OCI-M1 (cell line): ENCODE data around the gene PGPEP1.
A peak's percentile ranks its signal among the peaks of the same experiment; 100 is the strongest.

ENCODE experiments used
- DNase-seq: peaks from one replicate; lab custom pipeline; 2025; lab: John Stamatoyannopoulos, UW

The PGPEP1 gene

DNA sequence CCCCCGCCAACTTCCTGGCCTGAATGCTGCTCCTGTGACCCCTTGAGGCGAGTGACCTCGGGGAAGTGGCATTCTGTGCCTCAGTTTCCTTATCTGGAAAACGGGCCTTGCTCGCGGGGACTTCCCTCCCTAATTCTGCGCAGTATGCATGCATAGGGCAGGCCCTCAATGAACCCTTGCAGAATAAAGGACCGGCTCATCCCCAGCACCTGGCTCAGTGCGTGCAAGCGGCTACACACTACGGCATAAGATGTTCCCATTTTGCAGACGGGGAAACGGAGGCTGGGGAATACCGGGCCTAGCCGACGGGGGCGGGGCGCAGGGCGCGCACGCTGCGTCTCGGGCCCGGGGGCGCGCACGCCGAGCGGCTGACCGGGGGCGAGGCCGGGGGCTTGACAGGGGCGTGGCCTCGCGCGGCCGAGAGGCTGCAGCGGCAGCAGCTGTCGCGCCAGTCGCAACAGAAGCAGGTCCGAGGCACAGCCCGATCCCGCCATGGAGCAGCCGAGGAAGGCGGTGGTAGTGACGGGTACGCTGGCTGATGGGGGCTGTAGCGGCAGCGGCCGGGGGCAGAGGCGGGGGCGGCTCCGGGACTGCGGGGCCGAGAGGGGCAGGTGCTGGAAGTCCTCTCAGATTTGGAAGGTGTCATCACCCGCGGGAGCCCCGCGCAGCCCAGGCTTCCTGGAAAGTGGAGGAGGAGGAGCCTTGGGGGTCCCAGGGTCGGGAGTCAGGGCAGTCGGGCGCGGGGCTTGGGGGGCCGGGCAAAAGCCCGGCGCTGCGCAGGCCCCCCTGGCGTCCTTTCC lies at the start of gene PGPEP1:
Gene PGPEP1, plus strand, starts transcription at position 409 of the 800 bp plus-strand sequence. Its CDS starts 84 bp downstream, at position 493.
- peak; percentile 70 for DNase-seq

DNA sequence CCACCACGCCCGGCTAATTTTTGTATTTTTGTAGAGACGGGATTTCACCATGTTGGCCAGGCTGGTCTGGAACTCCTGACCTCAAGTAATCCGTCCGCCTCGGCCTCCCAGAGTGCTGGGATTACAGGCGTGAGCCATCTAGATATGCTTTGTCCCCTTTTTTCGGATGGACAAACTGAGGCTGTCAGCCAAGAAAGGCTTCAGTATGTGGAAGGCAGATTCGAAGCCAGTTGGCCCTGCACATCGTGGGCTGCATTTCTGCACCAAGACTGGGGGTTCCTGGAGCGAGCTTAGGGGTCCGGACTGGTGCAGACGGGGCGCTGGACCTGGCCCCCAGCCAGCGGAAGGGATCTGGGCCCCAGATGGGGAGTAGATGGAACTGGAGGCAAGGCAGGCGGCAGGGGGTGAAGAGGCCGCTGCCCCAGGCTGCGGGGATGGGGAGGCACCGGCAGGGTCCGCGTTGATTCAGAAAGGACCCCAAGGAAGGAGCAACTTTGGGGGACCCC lies 49.3 kb upstream of the PGPEP1 start:
- DNase-seq: peak; percentile 74

GRCh38 chr19:18291590-18292461 lies 48.6 kb upstream of the PGPEP1 start:
- peak; percentile 96 for DNase-seq

- DNase-seq: peak; percentile 80
Observed at GRCh38 chr19:18292462-18292809, 48.0 kb upstream of the PGPEP1 start.

DNA sequence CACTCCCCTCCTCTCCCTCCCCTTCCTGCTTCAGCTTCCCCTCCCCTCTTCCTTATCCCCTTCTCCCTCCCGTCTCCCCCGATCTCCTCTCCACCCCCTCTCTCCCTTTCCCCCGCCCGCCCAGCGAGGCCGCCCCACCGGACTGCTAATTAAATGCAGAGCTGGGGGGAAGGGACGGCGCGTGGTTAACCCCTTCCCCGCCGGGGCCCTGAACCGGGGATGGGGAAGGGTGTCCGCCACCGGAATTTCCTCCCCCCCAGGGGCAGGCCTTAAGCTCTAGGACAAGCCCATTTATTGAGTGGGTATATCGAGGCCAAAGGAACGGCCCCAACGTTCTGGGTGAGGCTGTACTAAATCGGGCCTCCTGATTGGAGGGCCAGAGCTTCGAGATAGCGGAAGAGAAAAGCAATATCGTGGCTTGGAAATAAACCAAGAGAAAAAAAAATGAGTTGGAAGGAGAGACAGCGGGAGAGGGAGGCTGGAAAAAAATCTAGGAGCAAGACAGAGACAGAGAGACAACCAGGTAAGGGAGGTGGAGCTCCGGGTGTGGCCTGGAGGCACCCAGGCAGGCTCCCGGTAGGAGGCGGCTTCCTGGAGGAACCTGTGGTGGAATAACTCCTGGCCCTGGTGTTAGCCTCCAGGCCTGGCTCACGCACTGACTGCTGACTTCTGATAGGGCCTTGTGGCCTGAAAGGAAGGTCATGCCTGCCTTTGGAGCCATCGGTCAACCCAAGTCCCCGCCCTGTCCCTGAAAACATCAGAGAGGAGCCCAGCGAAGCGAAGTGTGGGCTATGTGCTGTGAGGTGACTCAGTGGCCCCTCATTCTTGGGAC lies 47.4 kb upstream of the PGPEP1 start:
- DNase-seq: peak; percentile 95

DNA sequence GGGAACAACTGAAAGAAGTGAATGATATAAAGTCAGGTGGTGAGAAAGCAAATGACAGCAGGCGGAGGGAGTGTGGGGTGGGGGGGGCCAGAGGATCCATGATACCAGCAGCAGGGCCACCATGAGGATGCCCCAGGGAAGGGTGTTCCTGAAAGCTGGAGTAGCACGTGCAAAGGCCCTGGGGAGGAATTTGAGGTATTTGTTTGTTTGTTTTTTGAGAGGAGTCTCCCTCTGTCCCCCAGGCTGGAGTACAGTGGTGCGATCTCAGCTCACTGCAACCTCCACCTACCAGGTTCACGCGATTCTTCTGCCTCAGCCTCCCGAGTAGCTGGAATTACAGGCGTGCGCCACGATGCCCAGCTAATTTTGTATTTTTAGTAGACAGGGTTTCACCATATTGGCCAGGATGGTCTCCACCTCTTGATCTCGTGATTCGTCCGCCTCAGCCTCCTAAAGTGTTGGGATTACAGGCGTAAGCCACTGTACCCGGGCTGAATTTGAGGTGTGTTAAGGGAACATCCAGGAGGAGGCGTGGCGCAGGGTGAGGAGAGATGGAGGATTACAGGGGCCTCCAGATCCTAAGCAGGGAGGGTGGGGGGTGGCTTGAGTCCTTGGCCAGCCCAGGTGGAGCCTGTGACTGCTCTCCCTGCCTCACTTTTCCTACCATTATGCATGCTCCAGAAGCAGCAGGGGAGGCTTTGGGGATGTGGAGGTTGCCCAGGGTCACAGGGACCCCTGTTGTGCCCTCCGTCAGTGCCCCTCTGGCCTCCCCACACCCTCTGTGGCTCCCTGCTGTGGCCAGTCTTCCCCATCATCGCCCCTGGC lies 46.5 kb upstream of the PGPEP1 start:
- DNase-seq: no peak

GRCh38 chr19:18294467-18294864 lies 45.9 kb upstream of the PGPEP1 start:
- no peak for DNase-seq

DNA sequence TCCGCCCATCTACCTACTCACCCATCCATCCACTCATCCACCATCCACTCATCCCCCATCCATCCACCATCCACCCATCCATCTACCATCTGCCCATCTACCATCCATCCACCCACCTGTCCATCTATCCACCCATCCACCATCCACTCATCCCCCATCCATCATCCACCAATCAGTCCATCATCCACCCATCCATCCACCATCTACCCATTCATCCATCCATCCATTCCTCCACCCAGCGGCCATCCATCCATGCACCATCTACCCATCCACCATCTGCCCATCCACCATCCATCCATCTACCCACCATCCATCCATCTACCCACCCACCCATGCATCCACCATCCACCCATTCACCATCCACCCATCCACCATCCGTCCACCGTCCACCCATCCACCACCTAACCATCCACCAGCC lies 45.4 kb upstream of the PGPEP1 start:
- DNase-seq: no peak

- no peak for DNase-seq
Observed at GRCh38 chr19:18297308-18297707, 43.1 kb upstream of the PGPEP1 start.

DNA sequence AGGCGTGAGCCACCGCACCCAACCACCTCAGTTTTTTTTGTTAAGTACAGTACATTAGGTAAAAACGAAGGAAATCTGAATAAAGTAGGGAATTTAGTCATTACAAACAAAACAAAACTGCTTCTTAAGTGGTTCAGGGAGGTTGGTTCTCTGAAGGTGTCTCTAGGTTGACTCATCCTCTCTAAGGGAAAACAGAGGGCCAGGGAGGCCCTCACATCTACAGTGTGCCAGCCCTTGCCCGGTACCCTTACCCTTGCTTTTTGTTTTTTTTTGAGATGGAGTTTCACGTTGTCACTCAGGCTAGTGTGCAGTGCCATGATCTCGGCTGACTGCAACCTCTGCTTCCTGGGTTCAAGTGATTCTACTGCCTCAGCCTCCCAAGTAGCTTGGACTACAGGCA lies 41.8 kb upstream of the PGPEP1 start:
- no peak for DNase-seq

- DNase-seq: no peak
Observed at GRCh38 chr19:18299654-18300053, 40.7 kb upstream of the PGPEP1 start.

GRCh38 chr19:18300930-18301717 lies 39.3 kb upstream of the PGPEP1 start:
- DNase-seq: peak; percentile 8

GRCh38 chr19:18301718-18302111 lies 38.7 kb upstream of the PGPEP1 start:
- DNase-seq: no peak

GRCh38 chr19:18304208-18304457 lies 36.3 kb upstream of the PGPEP1 start:
- no peak for DNase-seq

GRCh38 chr19:18304458-18305310 lies 35.7 kb upstream of the PGPEP1 start:
- peak; percentile 89 for DNase-seq

DNA sequence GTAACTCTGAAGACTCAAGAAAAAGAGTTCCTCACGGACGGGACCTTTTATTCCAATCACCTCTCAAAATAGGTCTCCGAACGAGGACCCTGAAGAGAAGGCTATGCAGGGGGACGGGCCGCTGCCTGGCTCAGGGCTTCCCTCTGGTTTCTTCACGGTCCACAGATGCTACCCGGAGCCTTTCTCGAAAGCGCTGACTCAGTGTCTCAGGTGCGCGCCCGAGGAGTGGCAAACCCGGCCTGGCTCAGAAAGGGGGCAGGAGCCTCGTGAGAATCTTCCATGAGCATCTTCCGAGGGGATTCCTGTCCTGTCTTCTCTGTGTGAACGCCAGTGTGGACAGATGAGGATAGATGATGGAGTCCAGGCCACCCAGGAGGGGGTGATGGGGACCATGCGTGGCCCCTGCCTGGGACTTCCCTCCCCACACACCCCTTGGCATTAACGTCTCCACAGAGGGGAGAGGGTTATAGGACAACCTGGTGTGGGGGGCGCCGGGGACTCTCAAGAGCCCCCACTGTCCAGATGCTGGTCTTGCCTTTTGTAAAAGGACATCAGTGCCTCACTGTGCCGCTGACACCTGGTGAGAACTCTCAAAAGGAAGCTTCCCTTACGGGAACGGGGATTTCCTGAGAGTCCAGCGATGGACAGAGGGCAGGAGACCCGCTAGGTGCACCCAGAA lies 34.0 kb upstream of the PGPEP1 start:
- DNase-seq: no peak

DNA sequence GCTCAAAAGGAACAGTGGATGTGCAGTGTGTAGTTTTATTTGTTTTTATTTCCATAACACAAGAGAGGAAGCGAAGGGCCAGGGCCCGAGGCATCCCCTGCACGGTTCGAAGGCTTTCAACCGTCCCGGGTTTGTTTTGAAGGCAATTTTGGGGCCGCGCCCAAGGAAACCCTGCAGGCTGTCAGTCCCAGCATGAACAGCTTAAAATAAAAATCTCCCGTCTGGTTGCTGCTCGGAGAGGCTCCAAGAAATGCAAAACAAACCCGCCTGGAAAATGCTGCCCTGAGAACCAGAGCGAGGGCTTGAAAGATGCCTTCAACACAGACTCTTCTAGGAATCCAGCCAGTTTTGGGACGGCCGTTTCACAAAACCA lies 33.5 kb upstream of the PGPEP1 start:
- DNase-seq: no peak

DNA sequence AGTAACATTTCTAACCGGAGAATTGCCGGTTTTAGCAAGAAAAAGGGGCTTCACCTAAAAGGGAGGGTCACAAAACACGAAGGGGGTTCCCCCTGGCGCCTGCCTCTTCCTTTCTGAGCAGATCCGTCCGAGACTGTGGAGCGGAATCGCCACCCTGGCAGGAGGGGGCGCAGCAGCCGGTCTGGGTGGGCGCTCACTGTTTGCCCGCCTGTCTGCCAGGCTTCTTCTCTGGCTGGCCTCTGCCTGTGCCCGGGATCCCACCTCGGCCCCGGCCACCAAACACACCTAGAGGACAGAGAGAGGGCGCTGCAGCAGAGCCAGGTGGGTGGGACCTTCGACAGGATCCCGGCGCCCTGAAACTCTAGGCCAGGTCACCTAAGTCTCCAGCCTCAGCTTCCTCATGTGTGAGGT lies 33.1 kb upstream of the PGPEP1 start:
- no peak for DNase-seq
